IMR-90 (cell line): ENCODE results near the gene ZNF296. TPM values are rescaled to one million over a fixed set of nuclear protein-coding genes. Genes with fewer than 3 reads are reported as not detected.

ENCODE experiments used
- ATAC-seq: fragments of 200-7000 bp; cut with Tn5 transposase; 2 replicates; pipeline ENCODE4 v1.9.1; 2020; ENCODE audit warnings: low read depth, mild to moderate bottlenecking, moderate library complexity
- BruUV-seq: library from RNA; stranded (reverse); fragments of 400-500 nt; replicated peaks from 2 replicates; lab custom pipeline; 2021; lab: Mats Ljungman, UMichigan
- CTCF ChIA-PET: fragments of 300-600 bp; formaldehyde crosslinking; extraction: SDS; loops from one replicate; lab custom pipeline; 2021; ENCODE audit warnings: antibody characterized with exemption; lab: Yijun Ruan, JAX
- POLR2A ChIA-PET: fragments of 300-600 bp; sonication (Branson Sonifier 250); formaldehyde crosslinking; loops from one replicate; lab custom pipeline; 2022; ENCODE audit warnings: antibody characterized with exemption; ENCODE audit not compliant: unreplicated experiment; lab: Charles Lee
- DNase-seq: peaks from one replicate; pipeline ENCODE4 v3.0.0; 2013
- H2AFZ ChIP-seq: replicated peaks from 2 replicates; pipeline ENCODE3; 2013; ENCODE audit warnings: low read length, mild to moderate bottlenecking; ENCODE audit not compliant: poor library complexity
- H2AK5ac ChIP-seq: 2 replicates; pipeline ENCODE4 v1.6.1; 2013; ENCODE audit warnings: low read depth, low read length, inconsistent platforms
- H2AK9ac ChIP-seq: replicated peaks from 2 replicates; pipeline ENCODE3; 2013; ENCODE audit warnings: mild to moderate bottlenecking, low read depth, low read length, moderate library complexity; ENCODE audit not compliant: poor library complexity
- H2BK120ac ChIP-seq: 2 replicates; pipeline ENCODE4 v1.6.1; 2013; ENCODE audit warnings: low read depth, low read length, inconsistent platforms
- H2BK15ac ChIP-seq: 3 replicates; pipeline ENCODE4 v1.6.1; 2013; ENCODE audit warnings: low read depth, low read length, inconsistent platforms
- H2BK20ac ChIP-seq: 2 replicates; pipeline ENCODE4 v1.6.1; 2013; ENCODE audit warnings: low read depth, mild to moderate bottlenecking, inconsistent platforms, low read length, moderate library complexity
- H2BK5ac ChIP-seq: 2 replicates; pipeline ENCODE4 v1.6.1; 2013; ENCODE audit warnings: mild to moderate bottlenecking, low read depth, low read length, inconsistent platforms; ENCODE audit not compliant: poor library complexity, severe bottlenecking
- H3K14ac ChIP-seq: replicated peaks from 2 replicates; pipeline ENCODE4 v1.6.1; 2013; ENCODE audit warnings: low read depth, low read length, inconsistent platforms
- H3K18ac ChIP-seq: 2 replicates; pipeline ENCODE4 v1.6.1; 2013; ENCODE audit warnings: low read depth, low read length, control low read depth
- H3K23ac ChIP-seq: 2 replicates; pipeline ENCODE4 v1.6.1; 2013; ENCODE audit warnings: low read depth, low read length, inconsistent platforms
- H3K27ac ChIP-seq: 2 replicates; pipeline ENCODE4 v1.5.1; 2013; ENCODE audit warnings: mild to moderate bottlenecking, control low read depth, low read length; ENCODE audit not compliant: insufficient read depth
- H3K27me3 ChIP-seq: 2 replicates; pipeline ENCODE4 v1.6.1; 2013; ENCODE audit warnings: low read length; ENCODE audit not compliant: control insufficient read depth, insufficient read depth
- H3K36me3 ChIP-seq: 2 replicates; pipeline ENCODE4 v1.6.1; 2013; ENCODE audit warnings: low read length, mixed read lengths; ENCODE audit not compliant: control insufficient read depth, insufficient read depth
- H3K4ac ChIP-seq: 2 replicates; pipeline ENCODE4 v1.6.1; 2013; ENCODE audit warnings: low read depth, low read length, inconsistent platforms
- H3K4me1 ChIP-seq: 2 replicates; pipeline ENCODE4 v1.6.1; 2013; ENCODE audit warnings: low read length, mixed read lengths; ENCODE audit not compliant: control insufficient read depth, insufficient read depth
- H3K4me2 ChIP-seq: 2 replicates; pipeline ENCODE4 v1.6.1; 2013; ENCODE audit warnings: low read depth, mild to moderate bottlenecking, control low read depth, low read length, moderate library complexity
- H3K4me3 ChIP-seq: 2 replicates; pipeline ENCODE4 v1.5.1; 2013; ENCODE audit warnings: low read depth, mild to moderate bottlenecking, control low read depth, low read length, moderate library complexity; ENCODE audit not compliant: insufficient read depth
- H3K56ac ChIP-seq: 2 replicates; pipeline ENCODE4 v1.6.1; 2013; ENCODE audit warnings: low read length, inconsistent platforms; ENCODE audit not compliant: insufficient read depth; ENCODE audit errors: extremely low read depth
- H3K79me1 ChIP-seq, 2 experiments: 2 replicates each; pipeline ENCODE4 v1.6.1; 2013; ENCODE audit warnings: low read length in 2 of 2, inconsistent platforms in 1 of 2, low read depth in 1 of 2
- H3K9ac ChIP-seq: 2 replicates; pipeline ENCODE4 v1.6.1; 2013; ENCODE audit warnings: low read depth, low read length, control low read depth
- H3K9me1 ChIP-seq: 2 replicates; pipeline ENCODE4 v1.6.1; 2013; ENCODE audit warnings: low read length, inconsistent platforms; ENCODE audit not compliant: insufficient read depth
- H3K9me3 ChIP-seq: 2 replicates; pipeline ENCODE4 v1.6.1; 2013; ENCODE audit warnings: low read length; ENCODE audit not compliant: control insufficient read depth, insufficient read depth
- H4K20me1 ChIP-seq: 2 replicates; pipeline ENCODE4 v1.6.1; 2013; ENCODE audit warnings: low read length, inconsistent platforms; ENCODE audit not compliant: insufficient read depth
- H4K5ac ChIP-seq: 2 replicates; pipeline ENCODE4 v1.6.1; 2013; ENCODE audit warnings: mild to moderate bottlenecking, low read depth, low read length, control low read depth
- H4K8ac ChIP-seq, 2 experiments: 2 replicates each; pipeline ENCODE4 v1.6.1; 2013; ENCODE audit warnings: low read depth in 2 of 2, low read length in 2 of 2, control low read depth in 1 of 2, inconsistent platforms in 1 of 2
- H4K91ac ChIP-seq: 2 replicates; pipeline ENCODE4 v1.6.1; 2013; ENCODE audit warnings: low read depth, low read length, inconsistent platforms; ENCODE audit not compliant: insufficient read depth
- MXI1 ChIP-seq: IDR thresholded peaks from 2 replicates; pipeline ENCODE4 v1.6.1; 2012; ENCODE audit warnings: low read depth, mild to moderate bottlenecking, low read length, moderate library complexity, borderline replicate concordance
- SMC3 ChIP-seq: fragments of 150-350 bp; IDR thresholded peaks from 2 replicates; pipeline ENCODE4 v1.6.1; 2016; ENCODE audit warnings: low read depth, mild to moderate bottlenecking, antibody characterized with exemption, low read length, moderate library complexity
- WGBS, 2 experiments: methylation state at CpG; one replicate each; pipeline versions ENCODE4 v1.1.5 to v1.1.7; 2013; ENCODE audit warnings: missing lambda C conversion rate in 2 of 2; ENCODE audit not compliant: insufficient read length in 1 of 2; ENCODE audit errors: extremely low coverage in 2 of 2; 5-methylcytosine and 5-hydroxymethylcytosine counted together
- dilution Hi-C: fragments of 300-500 bp; cut with HindIII; formaldehyde crosslinking; loops from one replicate; pipeline ENCODE4 v1.14.3; 2018; ENCODE audit warnings: low sequenced_read_pairs; ENCODE audit not compliant: unreplicated experiment
- in situ Hi-C: fragments of 300-500 bp; cut with MboI; formaldehyde crosslinking; loops from 3 replicates; pipeline ENCODE4 v1.14.3; 2019; ENCODE audit warnings: low sequenced_read_pairs, inconsistent platforms, mixed read lengths
- intact Hi-C: fragments of 100-400 bp; cut with micrococcal nuclease; formaldehyde crosslinking; loops from 2 replicates; pipeline ENCODE4 v1.10.0; 2022
- polyA plus RNA-seq, 3 experiments: library from polyadenylated mRNA; depleted of rRNA; stranded (reverse); fragments of >200 nt; gene quantifications; 2 replicates each; pipeline ENCODE4 v1.2.3, GENCODE V29; 2012; ENCODE audit warnings: low replicate concordance in 1 of 3
- total RNA-seq: library from RNA; depleted of rRNA; stranded (reverse); fragments of >200 nt; gene quantifications from 2 replicates; pipeline ENCODE4 v1.2.3, GENCODE V29; 2012
- TF ChIP-seq, protein P1 (sequence below): fragments of 150-350 bp; IDR thresholded peaks from 2 replicates; pipeline ENCODE4 v1.6.1; 2017; ENCODE audit warnings: mild to moderate bottlenecking, antibody characterized with exemption, low read length, low read depth

Gene ZNF296
- total and polyA plus RNA-seq, 2 of the 4 experiments (the other 2 are of a cell fraction) = 0.10 TPM; not detected in 1

DNA sequence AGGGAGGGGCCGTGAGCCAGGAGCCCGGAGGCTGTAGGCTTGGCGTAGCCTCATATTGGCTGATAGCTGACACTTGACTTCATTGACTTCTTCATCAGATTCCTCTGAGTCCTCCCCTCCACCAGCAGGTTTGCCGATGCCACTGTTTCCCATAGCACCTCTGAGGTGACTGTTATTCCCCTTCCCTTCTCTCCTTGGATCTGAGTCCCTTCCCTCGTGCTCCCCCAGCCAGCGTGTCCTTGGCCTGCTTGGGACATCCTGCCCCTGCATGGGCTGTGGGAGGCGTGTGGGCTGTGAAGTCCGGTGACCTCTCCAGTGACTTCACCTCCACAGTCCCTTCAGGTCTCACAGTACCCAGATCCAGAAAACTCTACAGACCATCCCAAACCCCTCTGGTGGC lies 25.5 kb upstream of the ZNF296 start:
- Histone ChIP-seq H3K27ac (no peak overlapping the region), H2AK9ac (no peak overlapping the region), H3K4me3 (no peak overlapping the region), H3K56ac (no peak overlapping the region), H2BK5ac (no peak overlapping the region), H2BK120ac (no peak overlapping the region), H3K27me3 (no peaks in the 10 kb centered on the region), H3K4me1 (peaks cover 39% of the 10 kb centered on the region), H3K4me2 (no peak overlapping the region), H3K18ac (no peak overlapping the region), H3K36me3 (0 out of 2 replicates have a peak, but pooled peaks cover 1% of the 10 kb centered on the region), H3K23ac (no peak overlapping the region), H2BK20ac (no peak overlapping the region), H2AK5ac (no peak overlapping the region), H3K79me1 (peaks cover 31 to 95% of the 10 kb centered on the region in 2 experiments), H2BK15ac (no peak overlapping the region), H4K20me1 (peaks cover 93% of the 10 kb centered on the region), H4K91ac (no peak overlapping the region), H3K14ac (no peak overlapping the region), H3K9ac (no peak overlapping the region), H2AFZ (no peak overlapping the region), H3K9me3 (no peaks in the 10 kb centered on the region), H3K9me1 (peaks cover 52% of the 10 kb centered on the region), H4K8ac (no peak overlapping the region), H3K4ac (no peak overlapping the region), H4K5ac (no peak overlapping the region)
- no peak for DNase-seq
- intact Hi-C loops (no loop called here), in situ Hi-C loops (no loop called here), dilution Hi-C loops (no loop called here)
- 88% methylated on average over 4 of the region's 8 CpGs; no CpG with 5 or more reads in 1 of the 2 experiments for WGBS, 2 experiments
- POLR2A ChIA-PET = no interaction called here
- TF ChIP-seq, protein P1, sequence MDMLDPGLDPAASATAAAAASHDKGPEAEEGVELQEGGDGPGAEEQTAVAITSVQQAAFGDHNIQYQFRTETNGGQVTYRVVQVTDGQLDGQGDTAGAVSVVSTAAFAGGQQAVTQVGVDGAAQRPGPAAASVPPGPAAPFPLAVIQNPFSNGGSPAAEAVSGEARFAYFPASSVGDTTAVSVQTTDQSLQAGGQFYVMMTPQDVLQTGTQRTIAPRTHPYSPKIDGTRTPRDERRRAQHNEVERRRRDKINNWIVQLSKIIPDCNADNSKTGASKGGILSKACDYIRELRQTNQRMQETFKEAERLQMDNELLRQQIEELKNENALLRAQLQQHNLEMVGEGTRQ = no peak
- no peak for TF ChIP-seq MXI1
- no peak for TF ChIP-seq SMC3
- no peak for ATAC-seq
- BruUV-seq = no TSS peak
- CTCF ChIA-PET = no interaction called here
